Right cardiac atrium (tissue), 5 donors: ENCODE measurements around the gene MRAS. TPM values are rescaled to one million over a fixed set of nuclear protein-coding genes. Genes with fewer than 3 reads are reported as not detected.
"Not testable (repeated sequence)": the region's sequence is repeated elsewhere in the genome, so short reads cannot be mapped to it uniquely, and the experiment has no call there.

Experiments
- ATAC-seq, 2 donors: fragments of 200-7000 bp; cut with Tn5 transposase; one replicate each; pipeline versions ENCODE4 v1.8.0 to v1.9.1; 2020; ENCODE audit warnings: moderate library complexity in 2 of 2, mild to moderate bottlenecking in 1 of 2
- DNase-seq, 3 donors: peaks; one replicate each; pipeline ENCODE4 v3.0.0-alpha.2; 2020
- H3K27ac ChIP-seq: one replicate; pipeline ENCODE4 v1.5.1; 2013; ENCODE audit warnings: mild to moderate bottlenecking, low read length, control low read depth, moderate library complexity
- H3K27me3 ChIP-seq: one replicate; pipeline ENCODE4 v1.6.1; 2013; ENCODE audit not compliant: control insufficient read depth, insufficient read depth
- H3K4me1 ChIP-seq: one replicate; pipeline ENCODE4 v1.6.1; 2013; ENCODE audit warnings: low read length; ENCODE audit not compliant: control insufficient read depth, insufficient read depth
- H3K4me3 ChIP-seq: one replicate; pipeline ENCODE4 v1.5.1; 2013; ENCODE audit warnings: low read length, control low read depth
- H3K9me3 ChIP-seq: one replicate; pipeline ENCODE4 v1.6.1; 2013; ENCODE audit warnings: low read length; ENCODE audit not compliant: control insufficient read depth
- WGBS: extraction: QIAGEN DNeasy Blood & Tissue Kit; methylation state at CpG from one replicate; pipeline ENCODE4 v1.1.7; 2013; 5-methylcytosine and 5-hydroxymethylcytosine counted together
- intact Hi-C, 4 donors: fragments of 100-400 bp; cut with DNase I; formaldehyde crosslinking; loops; one replicate each; pipeline versions ENCODE4 v1.11.0 to v1.14.0; 2022 to 2023
- polyA plus RNA-seq: library from polyadenylated mRNA; stranded (reverse); fragments of 200-250 nt; gene quantifications from one replicate; pipeline ENCODE4 v1.2.3, GENCODE V29; 2013
- total RNA-seq, 4 donors: library from RNA; stranded (reverse); fragmentation: NEBNext Ultra II Directional; extraction: Animal tissue kit (Norgen Biotek cat#: 25700); gene quantifications; one replicate each; pipeline ENCODE4 v1.2.1, GENCODE V29; 2021
- donor health status: healthy with polysubstance abuse.
- donor health status: DM: no; HTN: yes; CAD: no.
- donor health status: DM: no; HTN: no; CAD: no.
- donor health status: DM: no; HTN: yes; CAD: no; lungs with severe emphysema.
- donor health status: DM: yes; HTN: yes; CAD: no.

MRAS gene
- total and polyA plus RNA-seq, 5 donors, result 184 to 374 (median 298) TPM

DNA sequence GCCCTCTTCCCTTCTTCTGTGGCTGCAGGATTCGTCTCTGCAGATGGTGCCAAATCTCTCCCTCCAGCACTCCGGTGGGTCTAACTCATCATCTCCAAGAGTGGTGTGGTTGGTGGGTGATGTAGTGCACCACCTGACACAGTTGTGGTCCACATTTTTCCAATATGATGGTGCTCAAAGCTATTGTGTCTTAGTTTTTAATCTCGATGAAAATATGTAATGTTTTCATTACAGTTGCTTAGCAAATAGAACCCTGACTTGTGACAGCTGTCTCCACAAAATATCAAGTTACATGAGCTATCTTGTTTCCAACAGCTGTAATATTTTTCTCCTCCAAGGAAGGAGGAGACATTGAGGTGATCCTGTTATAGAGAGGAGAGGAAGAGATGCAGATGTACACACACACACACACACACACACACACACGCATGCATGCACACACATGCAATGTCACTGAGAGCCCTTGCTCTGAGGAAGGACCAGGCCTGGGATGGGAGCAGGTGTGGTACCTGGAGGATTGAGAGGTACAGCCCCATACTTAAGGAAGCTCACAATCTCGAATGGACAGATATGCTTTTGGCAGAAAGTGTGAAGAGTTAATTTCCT lies 70.3 kb downstream of the MRAS start:
- Histone ChIP-seq H3K4me1 (no peaks in the 10 kb centered on the region), H3K4me3 (no peak overlapping the region), H3K27me3 (no peaks in the 10 kb centered on the region), H3K27ac (no peak overlapping the region), H3K9me3 (no peaks in the 10 kb centered on the region)
- ATAC-seq (no peak), DNase-seq (no peak)
- WGBS, result 60% methylated on average over 5 of the region's 5 CpGs
- intact Hi-C loops, result no loop called here

DNA sequence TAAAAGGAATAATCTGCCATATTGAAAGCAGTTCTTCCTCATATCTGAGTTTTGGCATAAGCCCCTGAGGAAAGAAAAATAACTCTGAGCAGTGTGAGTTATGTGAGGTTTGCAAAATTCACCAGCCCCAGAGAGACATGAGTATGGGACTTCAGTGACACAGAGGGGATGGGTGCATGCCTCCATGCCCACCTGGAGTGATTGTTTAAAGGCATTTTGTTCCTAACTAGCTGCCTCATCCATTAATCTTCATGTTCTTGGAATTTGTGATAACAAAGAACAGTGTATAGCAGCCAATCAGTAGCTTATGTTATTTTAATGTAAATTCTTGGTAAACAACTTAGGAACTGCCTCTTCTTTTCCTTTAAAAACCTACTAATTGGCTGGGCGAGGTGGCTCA lies 74.9 kb downstream of the MRAS start:
- Histone ChIP-seq H3K9me3 (no peaks in the 10 kb centered on the region), H3K4me1 (no peaks in the 10 kb centered on the region), H3K27ac (no peak overlapping the region), H3K27me3 (no peaks in the 10 kb centered on the region), H3K4me3 (no peak overlapping the region)
- WGBS, result 91% methylated on average over 1 of the region's 1 CpG
- no peak for DNase-seq
- ATAC-seq, result no peak
- intact Hi-C loops, result loop anchor here in 1 of 4 donors (5.0 kb wide), 1 partner anchor 86 kb away; no protein-coding TSS in a partner anchor

DNA sequence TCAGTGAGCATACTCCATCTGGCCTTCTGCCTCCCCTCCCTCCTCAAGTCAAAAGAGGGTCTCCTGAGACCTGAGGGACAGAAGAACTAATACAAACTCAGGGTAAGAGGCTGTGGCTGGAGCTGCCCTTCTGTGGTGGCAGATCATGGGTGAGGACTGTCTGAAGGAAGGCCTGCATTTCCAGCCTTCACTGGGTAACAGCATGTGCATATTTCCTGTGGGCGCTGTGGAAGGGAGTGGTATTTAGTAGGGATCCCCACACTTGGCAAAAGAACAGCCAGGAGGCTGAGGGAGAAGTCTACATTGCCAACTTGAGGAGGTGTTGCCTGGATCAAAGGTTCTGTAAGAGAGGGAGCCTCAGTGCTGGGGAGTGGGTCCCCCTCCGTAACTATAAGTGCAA lies 75.9 kb downstream of the MRAS start:
- no peak overlapping the region for H3K4me3 ChIP-seq
- H3K27ac ChIP-seq, result no peak overlapping the region
- intact Hi-C loops, result loop anchor here in 1 of 4 donors (5.0 kb wide), 1 partner anchor 87 kb away; no protein-coding TSS in a partner anchor
- H3K9me3 ChIP-seq, result no peaks in the 10 kb centered on the region
- no peaks in the 10 kb centered on the region for H3K4me1 ChIP-seq
- WGBS, result 96% methylated on average over 2 of the region's 2 CpGs
- H3K27me3 ChIP-seq, result no peaks in the 10 kb centered on the region
- DNase-seq (no peak), ATAC-seq (no peak)

DNA sequence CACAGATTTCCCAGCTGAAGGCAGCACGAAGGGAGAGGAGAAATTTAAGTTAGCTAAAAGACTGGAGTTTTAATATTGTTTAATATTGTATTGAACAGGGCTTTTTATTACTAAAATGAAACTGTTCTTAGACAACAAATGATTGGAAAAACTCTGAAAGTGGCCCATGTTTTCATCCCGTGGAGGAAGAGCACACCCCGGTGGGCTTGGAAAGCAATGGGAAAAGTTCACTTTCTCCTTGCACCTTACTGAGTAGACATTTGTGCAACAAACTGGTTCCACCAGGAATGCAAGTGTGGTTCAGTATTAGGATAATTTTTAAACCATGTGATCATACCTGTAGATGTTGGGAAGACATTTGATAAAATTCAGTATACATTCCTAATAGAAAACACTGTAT lies 77.8 kb downstream of the MRAS start:
- WGBS, result 51% methylated on average over 3 of the region's 3 CpGs
- no peaks in the 10 kb centered on the region for H3K27me3 ChIP-seq
- ATAC-seq (peak in 1 of 2 donors; percentile 36), DNase-seq (no peak)
- no peak overlapping the region for H3K27ac ChIP-seq
- H3K4me3 ChIP-seq, result no peak overlapping the region
- intact Hi-C loops, result no loop called here
- H3K9me3 ChIP-seq, result no peaks in the 10 kb centered on the region
- H3K4me1 ChIP-seq, result no peaks in the 10 kb centered on the region

DNA sequence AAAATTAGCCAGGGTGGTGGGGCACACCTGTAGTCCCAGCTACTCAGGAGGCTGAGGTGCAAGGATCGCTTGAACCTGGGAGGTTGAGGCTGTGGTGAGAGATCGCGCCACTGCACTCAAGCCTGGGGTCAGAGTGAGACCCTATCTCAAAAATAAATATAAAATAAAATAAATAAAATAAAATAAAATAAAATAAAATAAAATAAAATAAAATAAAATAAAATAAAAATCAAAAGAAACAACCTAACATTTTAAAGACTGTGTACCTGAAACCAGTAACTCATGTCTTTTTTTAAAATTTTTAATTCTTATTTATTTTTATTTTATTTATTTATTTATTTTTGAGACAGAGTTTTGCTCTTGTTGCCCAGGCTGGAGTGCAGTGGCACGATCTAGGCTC lies 78.4 kb downstream of the MRAS start:
- DNase-seq, H3K27ac ChIP-seq, H3K9me3 ChIP-seq, H3K4me3 ChIP-seq, H3K4me1 ChIP-seq, intact Hi-C loops, H3K27me3 ChIP-seq, ATAC-seq: not testable (repeated sequence)
- WGBS, result 94% methylated on average over 4 of the region's 4 CpGs

DNA sequence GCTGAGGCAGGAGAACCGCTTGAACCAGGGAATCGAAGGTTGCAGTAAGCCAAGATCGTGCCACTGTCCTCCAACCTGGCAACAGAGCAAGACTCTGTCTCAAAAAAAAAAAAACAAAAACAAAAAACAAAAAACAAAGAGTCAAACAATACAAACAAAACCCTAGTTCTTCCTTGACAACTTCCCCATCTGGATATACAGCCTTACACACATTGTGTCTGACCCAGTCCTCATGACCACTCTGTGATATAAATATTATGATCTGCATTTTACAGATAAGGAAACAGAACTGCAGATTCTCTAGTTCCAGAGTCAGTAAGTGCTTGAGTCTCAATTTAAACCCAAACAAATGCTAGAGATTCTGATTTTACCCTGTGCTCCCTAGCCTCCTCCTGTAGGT lies 81.3 kb downstream of the MRAS start:
- Histone ChIP-seq H3K4me3 (no peak overlapping the region), H3K4me1 (no peaks in the 10 kb centered on the region), H3K9me3 (no peaks in the 10 kb centered on the region), H3K27me3 (no peaks in the 10 kb centered on the region), H3K27ac (no peak overlapping the region)
- ATAC-seq (no peak), DNase-seq (no peak)
- WGBS, result 92% methylated on average over 3 of the region's 3 CpGs
- intact Hi-C loops, result loop anchor here in 1 of 4 donors (10.0 kb wide), 1 partner anchor 95 kb away; no protein-coding TSS in a partner anchor

DNA sequence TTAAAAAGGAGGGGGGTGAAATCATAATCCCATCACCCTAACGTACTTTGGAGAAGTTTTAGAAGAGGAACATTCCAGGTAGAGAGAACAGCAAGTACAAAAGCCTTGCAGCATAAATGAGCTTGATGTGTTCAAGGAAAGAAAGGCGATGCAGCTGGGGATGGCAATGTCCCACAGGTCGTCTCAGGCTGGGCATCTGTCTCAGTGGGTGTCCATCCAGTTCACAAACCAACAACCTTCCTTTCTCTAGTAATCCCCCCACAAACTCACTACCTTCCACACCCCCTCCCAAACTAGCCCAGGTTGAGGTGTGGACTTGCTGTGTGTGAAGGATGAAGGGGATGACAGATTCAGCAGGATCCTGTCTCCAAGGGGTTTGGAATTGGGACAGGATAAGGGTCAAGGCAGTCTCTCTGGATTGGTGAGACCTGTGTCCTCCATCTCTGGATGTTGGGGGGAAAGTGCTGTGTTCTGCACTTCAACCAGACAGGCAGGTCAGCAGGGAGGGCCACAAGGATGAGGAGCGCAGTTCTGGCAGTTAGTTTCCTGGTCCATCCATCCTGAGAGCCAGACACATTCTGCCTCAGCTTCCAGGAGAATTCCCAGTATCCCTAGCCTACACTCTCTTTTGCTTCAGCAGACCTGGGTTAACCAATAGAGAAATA lies 84.3 kb downstream of the MRAS start:
- Histone ChIP-seq H3K4me3 (no peak overlapping the region), H3K4me1 (peaks cover 4% of the 10 kb centered on the region), H3K9me3 (no peaks in the 10 kb centered on the region), H3K27me3 (no peaks in the 10 kb centered on the region), H3K27ac (no peak overlapping the region)
- ATAC-seq (no peak), DNase-seq (no peak)
- 83% methylated on average over 4 of the region's 4 CpGs for WGBS
- intact Hi-C loops, result loop anchor here in 1 of 4 donors (10.0 kb wide), 1 partner anchor 98 kb away; no protein-coding TSS in a partner anchor

DNA sequence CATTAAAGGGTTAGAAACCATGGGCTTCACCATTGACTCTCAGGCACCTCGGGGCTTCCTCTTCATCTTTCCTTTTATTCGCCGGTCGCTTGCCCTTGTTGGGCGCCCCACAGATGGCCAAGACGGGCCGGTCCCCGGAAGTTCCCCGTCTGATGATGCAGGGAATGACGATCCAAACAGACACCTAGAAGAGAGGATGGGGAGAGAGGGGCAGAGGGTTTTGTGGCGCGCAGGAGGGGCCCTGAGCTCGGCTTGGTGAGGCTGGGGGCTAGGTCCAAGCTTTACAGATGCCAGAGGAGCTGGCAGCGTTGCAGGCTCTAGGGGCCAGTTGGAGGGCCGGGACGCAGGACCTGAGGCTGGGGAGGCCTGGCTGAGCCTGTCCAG lies 85.5 kb downstream of the MRAS start:
- Histone ChIP-seq H3K9me3 (no peaks in the 10 kb centered on the region), H3K27ac (no peak overlapping the region), H3K27me3 (no peaks in the 10 kb centered on the region), H3K4me3 (peak overlapping the region; percentile 23), H3K4me1 (peaks cover 4% of the 10 kb centered on the region)
- intact Hi-C loops, result loop anchor here in 1 of 4 donors (10.0 kb wide), 1 partner anchor 99 kb away; no protein-coding TSS in a partner anchor
- ATAC-seq (no peak), DNase-seq (no peak)
- 47% methylated on average over 16 of the region's 16 CpGs for WGBS

DNA sequence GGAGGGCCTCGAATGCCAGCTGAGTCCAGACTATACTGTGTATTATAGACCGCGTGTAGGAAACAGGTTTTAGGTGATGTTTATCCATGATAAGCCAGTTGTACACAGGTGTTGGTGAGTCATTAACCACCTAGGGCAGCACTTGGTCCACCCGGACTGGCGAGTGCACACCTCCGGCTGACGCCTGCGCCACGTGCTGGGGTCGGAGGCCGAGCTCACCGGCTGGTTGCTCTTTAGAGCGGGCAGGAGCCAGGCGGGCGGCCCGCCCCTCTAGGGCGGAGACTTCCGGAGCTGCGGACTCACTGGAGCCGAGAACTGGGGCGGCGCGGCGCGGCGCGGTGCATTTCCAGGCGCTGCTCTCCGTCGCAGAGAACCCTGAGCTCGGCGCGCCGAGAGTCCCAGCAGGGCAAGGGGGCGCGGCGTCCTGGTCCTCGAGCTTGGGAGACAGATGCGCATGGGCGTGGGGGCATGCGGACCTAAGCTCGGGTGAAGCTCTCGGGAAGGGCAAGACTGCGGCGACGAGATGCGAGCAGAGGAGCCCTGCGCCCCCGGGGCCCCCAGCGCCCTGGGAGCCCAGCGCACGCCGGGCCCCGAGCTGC lies 86.0 kb downstream of the MRAS start, which contains the start of gene ESYT3:
Gene ESYT3 (plus strand): TSS at position 341 of the 599 bp plus-strand sequence. CDS start 183 bp downstream, at position 524.
- Histone ChIP-seq H3K9me3 (no peaks in the 10 kb centered on the region), H3K27ac (no peak within 1 kb of the TSS), H3K4me1 (peaks cover 4% of the 10 kb centered on the region), H3K4me3 (peak within 1 kb of the TSS; percentile 23), H3K27me3 (no peaks in the 10 kb centered on the region)
- intact Hi-C loops, result loop anchor here in 1 of 4 donors (10.0 kb wide), 1 partner anchor 100 kb away; no protein-coding TSS in a partner anchor
- ATAC-seq (peak; percentile 93 to 94), DNase-seq (peak; percentile 77 to 92 (median 90))
- 2% methylated on average over 54 of the region's 54 CpGs for WGBS

DNA sequence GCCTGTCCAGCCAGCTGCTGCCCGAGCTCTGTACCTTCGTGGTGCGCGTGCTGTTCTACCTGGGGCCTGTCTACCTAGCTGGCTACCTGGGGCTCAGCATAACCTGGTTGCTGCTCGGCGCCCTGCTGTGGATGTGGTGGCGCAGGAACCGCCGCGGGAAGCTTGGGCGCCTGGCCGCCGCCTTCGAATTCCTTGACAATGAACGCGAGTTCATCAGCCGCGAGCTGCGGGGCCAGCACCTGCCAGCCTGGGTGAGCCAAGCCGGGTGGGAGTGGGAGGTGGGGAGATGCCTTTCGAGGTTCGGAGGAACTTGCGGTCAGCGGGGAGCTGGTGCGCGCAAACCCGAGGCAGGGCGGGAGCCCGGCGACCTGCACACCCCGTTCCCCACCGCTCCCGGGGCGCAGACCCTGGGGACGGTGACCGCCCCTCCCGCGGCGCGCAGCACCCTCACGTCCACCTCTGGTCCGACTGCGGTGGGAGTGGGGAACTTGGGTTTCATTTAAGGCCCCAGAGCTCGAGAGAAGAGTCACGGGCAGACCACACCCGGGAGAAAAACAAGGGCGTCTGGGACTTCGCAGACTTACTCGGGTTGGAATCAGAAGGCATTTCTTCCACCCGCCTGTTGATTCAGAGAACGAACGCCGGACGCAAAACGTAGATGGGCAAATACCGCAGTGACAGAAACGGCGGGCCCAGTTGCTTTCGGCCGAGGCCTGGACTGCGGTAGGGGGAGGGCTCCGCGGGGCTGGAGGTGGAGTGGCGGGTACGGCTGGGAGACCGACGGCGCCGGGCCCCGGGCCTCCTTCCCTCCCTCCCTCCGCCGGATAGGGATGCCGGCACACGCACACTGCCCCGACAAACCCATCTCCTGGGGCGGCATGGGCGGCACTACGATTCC lies 86.7 kb downstream of the MRAS start:
- no peaks in the 10 kb centered on the region for H3K9me3 ChIP-seq
- WGBS, result 4% methylated on average over 78 of the region's 78 CpGs
- DNase-seq (no peak), ATAC-seq (peak; percentile 22 to 32)
- no peak overlapping the region for H3K27ac ChIP-seq
- H3K4me3 ChIP-seq, result peak overlapping the region; percentile 23
- peaks cover 4% of the 10 kb centered on the region for H3K4me1 ChIP-seq
- no peaks in the 10 kb centered on the region for H3K27me3 ChIP-seq
- intact Hi-C loops, result loop anchor here in 1 of 4 donors (10.0 kb wide), 1 partner anchor 100 kb away; no protein-coding TSS in a partner anchor
